Measurements from ENCODE around the gene TAF1B. TPM values are rescaled to one million over a fixed set of nuclear protein-coding genes. Genes with fewer than 3 reads are reported as not detected.

TAF1B gene
- total RNA-seq, 1 donor = 49.3 TPM

- TF ChIP-seq CTCF (IDR thresholded peaks at IDR 0.05; ENCODE audit: insufficient read depth, low read length) = no peak
- DNase-seq (ENCODE audit: low read depth) = peak; percentile 12
- no peak overlapping the region for H3K4me3 ChIP-seq (ENCODE audit: low read depth, low read length)
Observed at GRCh38 chr2:9945596-9945995, 102.3 kb downstream of the TAF1B start.

- DNase-seq (ENCODE audit: low read depth) = no peak
- no peak overlapping the region for H3K4me3 ChIP-seq (ENCODE audit: low read depth, low read length)
- TF ChIP-seq CTCF (IDR thresholded peaks at IDR 0.05; ENCODE audit: insufficient read depth, low read length) = no peak
Observed at GRCh38 chr2:9946076-9946475, 102.8 kb downstream of the TAF1B start.

GRCh38 chr2:9946818-9947217 is 103.5 kb downstream of the TAF1B start:
- TF ChIP-seq CTCF (IDR thresholded peaks at IDR 0.05; ENCODE audit: insufficient read depth, low read length) = no peak
- DNase-seq (ENCODE audit: low read depth) = no peak
- no peak overlapping the region for H3K4me3 ChIP-seq (ENCODE audit: low read depth, low read length)

GRCh38 chr2:9948721-9949120 is 105.4 kb downstream of the TAF1B start:
- H3K4me3 ChIP-seq (ENCODE audit: low read depth, low read length) = no peak overlapping the region
- no peak for DNase-seq (ENCODE audit: low read depth)
- no peak for TF ChIP-seq CTCF (IDR thresholded peaks at IDR 0.05; ENCODE audit: insufficient read depth, low read length)

- DNase-seq (ENCODE audit: low read depth) = no peak
- no peak for TF ChIP-seq CTCF (IDR thresholded peaks at IDR 0.05; ENCODE audit: insufficient read depth, low read length)
- H3K4me3 ChIP-seq (ENCODE audit: low read depth, low read length) = no peak overlapping the region
Observed at GRCh38 chr2:9949239-9949991, 106.1 kb downstream of the TAF1B start.

GRCh38 chr2:9949992-9950520 is 106.8 kb downstream of the TAF1B start:
- DNase-seq (ENCODE audit: low read depth) = no peak
- TF ChIP-seq CTCF (IDR thresholded peaks at IDR 0.05; ENCODE audit: insufficient read depth, low read length) = no peak
- no peak overlapping the region for H3K4me3 ChIP-seq (ENCODE audit: low read depth, low read length)

Data from fibroblast of the aortic adventitia (primary cell).